Occipital lobe (tissue), 2 donors: ENCODE data around the gene GMDS. TPM values are rescaled to one million over a fixed set of nuclear protein-coding genes. Genes with fewer than 3 reads are reported as not detected.
A peak's percentile ranks its signal among the peaks of the same experiment; 100 is the strongest.

Experiments used
- DNase-seq: peaks from one replicate; lab custom pipeline; 2025; lab: John Stamatoyannopoulos, UW
- total RNA-seq: library from RNA; depleted of rRNA; stranded (reverse); fragments of >200 nt; gene quantifications from one replicate; pipeline ENCODE4 v1.2.3, GENCODE V29; 2014

The GMDS gene
- total RNA-seq, 1 donor from 2014 or later = 6.1 TPM

GRCh38 chr6:2208468-2208867 is 36.9 kb downstream of the GMDS start:
- no peak for DNase-seq

- no peak for DNase-seq
These were observed 40.0 kb downstream of the GMDS start for GRCh38 chr6:2205396-2205795.

- DNase-seq = no peak
These were observed 41.1 kb downstream of the GMDS start for GRCh38 chr6:2204272-2204671.

- no peak for DNase-seq
These were observed 42.1 kb downstream of the GMDS start for GRCh38 chr6:2203264-2203663.

- DNase-seq = no peak
These were observed 47.4 kb downstream of the GMDS start for GRCh38 chr6:2197984-2198383.

GRCh38 chr6:2197177-2197671 is 48.2 kb downstream of the GMDS start:
- peak; percentile 17 for DNase-seq

GRCh38 chr6:2196079-2196679 is 49.2 kb downstream of the GMDS start:
- DNase-seq = no peak

- no peak for DNase-seq
These were observed 50.8 kb downstream of the GMDS start for GRCh38 chr6:2194643-2195042.

- no peak for DNase-seq
These were observed 51.5 kb downstream of the GMDS start for GRCh38 chr6:2193931-2194330.

GRCh38 chr6:2192976-2193375 is 52.4 kb downstream of the GMDS start:
- DNase-seq = no peak

- no peak for DNase-seq
These were observed 54.0 kb downstream of the GMDS start for GRCh38 chr6:2191390-2191740.

GRCh38 chr6:2190661-2191389 is 54.6 kb downstream of the GMDS start:
- no peak for DNase-seq

- DNase-seq = no peak
These were observed 56.5 kb downstream of the GMDS start for GRCh38 chr6:2188856-2189384.

- no peak for DNase-seq
These were observed 57.0 kb downstream of the GMDS start for GRCh38 chr6:2188397-2188796.

- DNase-seq = no peak
These were observed 57.6 kb downstream of the GMDS start for GRCh38 chr6:2187826-2188225.

GRCh38 chr6:2186516-2186915 is 58.9 kb downstream of the GMDS start:
- DNase-seq = no peak

- no peak for DNase-seq
These were observed 59.9 kb downstream of the GMDS start for GRCh38 chr6:2185466-2185865.

GRCh38 chr6:2184700-2185455 is 60.5 kb downstream of the GMDS start:
- no peak for DNase-seq

- no peak for DNase-seq
These were observed 61.7 kb downstream of the GMDS start for GRCh38 chr6:2183752-2184151.

GRCh38 chr6:2183246-2183645 is 62.2 kb downstream of the GMDS start:
- no peak for DNase-seq

GRCh38 chr6:2182251-2182650 is 63.2 kb downstream of the GMDS start:
- DNase-seq = no peak

- no peak for DNase-seq
These were observed 63.8 kb downstream of the GMDS start for GRCh38 chr6:2181567-2181966.
